Esophagus muscularis mucosa (tissue), 3 donors: Measurements from ENCODE around the gene MPP3.

Experiments
- POLR2A ChIP-seq: fragments of 450-650 bp; IDR thresholded peaks from one replicate; pipeline ENCODE4 v1.6.1; 2017; ENCODE audit warnings: antibody characterized with exemption, moderate library complexity, mild to moderate bottlenecking, low read depth
- POLR2AphosphoS5 ChIP-seq, 2 donors: sonication (generic); formaldehyde crosslinking; IDR thresholded peaks; one replicate each; pipeline ENCODE4 v1.6.1; 2017; ENCODE audit warnings: antibody characterized with exemption in 2 of 2
- TF ChIP-seq, protein P1 (sequence below), 3 experiments: fragments of 200-600 bp in 2 of 3; fragments of 450-650 bp in 1 of 3; sonication (generic) in 2 of 3; IDR thresholded peaks; one replicate each; pipeline ENCODE4 v1.5.1; 2017 to 2019; ENCODE audit warnings: antibody characterized with exemption in 3 of 3, mild to moderate bottlenecking in 2 of 3, moderate library complexity in 1 of 3

- TF ChIP-seq POLR2A (no peak), POLR2AphosphoS5 (IDR thresholded peaks at IDR 0.05) (peak; percentile 31 to 78)
- TF ChIP-seq, protein P1, sequence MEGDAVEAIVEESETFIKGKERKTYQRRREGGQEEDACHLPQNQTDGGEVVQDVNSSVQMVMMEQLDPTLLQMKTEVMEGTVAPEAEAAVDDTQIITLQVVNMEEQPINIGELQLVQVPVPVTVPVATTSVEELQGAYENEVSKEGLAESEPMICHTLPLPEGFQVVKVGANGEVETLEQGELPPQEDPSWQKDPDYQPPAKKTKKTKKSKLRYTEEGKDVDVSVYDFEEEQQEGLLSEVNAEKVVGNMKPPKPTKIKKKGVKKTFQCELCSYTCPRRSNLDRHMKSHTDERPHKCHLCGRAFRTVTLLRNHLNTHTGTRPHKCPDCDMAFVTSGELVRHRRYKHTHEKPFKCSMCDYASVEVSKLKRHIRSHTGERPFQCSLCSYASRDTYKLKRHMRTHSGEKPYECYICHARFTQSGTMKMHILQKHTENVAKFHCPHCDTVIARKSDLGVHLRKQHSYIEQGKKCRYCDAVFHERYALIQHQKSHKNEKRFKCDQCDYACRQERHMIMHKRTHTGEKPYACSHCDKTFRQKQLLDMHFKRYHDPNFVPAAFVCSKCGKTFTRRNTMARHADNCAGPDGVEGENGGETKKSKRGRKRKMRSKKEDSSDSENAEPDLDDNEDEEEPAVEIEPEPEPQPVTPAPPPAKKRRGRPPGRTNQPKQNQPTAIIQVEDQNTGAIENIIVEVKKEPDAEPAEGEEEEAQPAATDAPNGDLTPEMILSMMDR (IDR thresholded peaks at IDR 0.05): no peak
Observed at GRCh38 chr17:43832976-43833829, at the start of gene MPP3.
